Measurements from ENCODE around the gene LDB3.

Gene LDB3

DNA sequence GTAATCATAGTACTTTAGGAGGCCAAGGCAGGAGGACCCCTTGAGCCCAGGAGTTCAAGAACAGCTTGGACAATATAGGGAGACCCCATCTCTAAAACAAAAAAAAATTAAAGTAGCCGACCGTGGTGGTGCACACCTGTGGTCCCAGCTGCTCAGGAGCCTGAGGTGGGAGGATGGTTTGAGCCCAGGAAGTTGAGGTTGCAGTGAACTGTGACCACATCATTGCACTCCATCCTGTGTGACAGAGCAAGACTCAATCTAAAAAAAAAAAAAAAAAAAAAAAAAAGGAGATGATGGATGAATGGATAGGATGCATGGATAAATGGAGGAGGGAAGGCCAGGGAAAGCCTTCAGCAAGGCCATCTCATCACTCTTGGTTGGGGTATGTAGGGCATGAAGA, 54.7 kb downstream of the LDB3 start:
- Histone ChIP-seq H3K4me1 (no peaks in the 10 kb centered on the region), H3K27ac (no peak overlapping the region), H3K9me3 (no peaks in the 10 kb centered on the region), H3K27me3 (no peaks in the 10 kb centered on the region), H3K36me3 (peaks cover 24 to 36% (median 28%) of the 10 kb centered on the region in 3 donors), H3K4me3 (no peak overlapping the region)
- TF ChIP-seq, protein P1, sequence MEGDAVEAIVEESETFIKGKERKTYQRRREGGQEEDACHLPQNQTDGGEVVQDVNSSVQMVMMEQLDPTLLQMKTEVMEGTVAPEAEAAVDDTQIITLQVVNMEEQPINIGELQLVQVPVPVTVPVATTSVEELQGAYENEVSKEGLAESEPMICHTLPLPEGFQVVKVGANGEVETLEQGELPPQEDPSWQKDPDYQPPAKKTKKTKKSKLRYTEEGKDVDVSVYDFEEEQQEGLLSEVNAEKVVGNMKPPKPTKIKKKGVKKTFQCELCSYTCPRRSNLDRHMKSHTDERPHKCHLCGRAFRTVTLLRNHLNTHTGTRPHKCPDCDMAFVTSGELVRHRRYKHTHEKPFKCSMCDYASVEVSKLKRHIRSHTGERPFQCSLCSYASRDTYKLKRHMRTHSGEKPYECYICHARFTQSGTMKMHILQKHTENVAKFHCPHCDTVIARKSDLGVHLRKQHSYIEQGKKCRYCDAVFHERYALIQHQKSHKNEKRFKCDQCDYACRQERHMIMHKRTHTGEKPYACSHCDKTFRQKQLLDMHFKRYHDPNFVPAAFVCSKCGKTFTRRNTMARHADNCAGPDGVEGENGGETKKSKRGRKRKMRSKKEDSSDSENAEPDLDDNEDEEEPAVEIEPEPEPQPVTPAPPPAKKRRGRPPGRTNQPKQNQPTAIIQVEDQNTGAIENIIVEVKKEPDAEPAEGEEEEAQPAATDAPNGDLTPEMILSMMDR (IDR thresholded peaks at IDR 0.05), result no peak
- intact Hi-C loops (cut with DNase I; ENCODE audit: low total_unique reads), result no loop called here
- no peak for DNase-seq

DNA sequence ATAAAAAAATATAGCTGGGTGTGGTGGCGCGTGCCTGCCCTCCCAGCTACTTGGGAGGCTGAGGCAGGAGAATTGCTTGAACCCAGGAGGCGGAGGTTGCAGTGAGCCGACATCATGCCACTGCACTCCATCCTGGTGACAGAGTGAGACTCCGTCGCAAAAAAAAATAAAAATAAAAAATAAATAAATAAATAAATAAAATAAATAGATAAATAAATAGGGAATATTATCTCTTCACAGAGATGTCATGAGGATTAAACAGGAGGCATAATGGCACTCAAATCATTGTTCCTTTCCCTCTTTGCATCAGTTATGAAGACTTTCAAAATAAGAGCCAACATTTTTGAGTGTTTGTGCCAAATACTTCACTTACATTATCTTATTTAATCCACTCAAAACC, 56.1 kb downstream of the LDB3 start:
- intact Hi-C loops (cut with DNase I; ENCODE audit: low total_unique reads), result no loop called here
- no peak overlapping the region for H3K27ac ChIP-seq
- no peaks in the 10 kb centered on the region for H3K4me1 ChIP-seq

DNA sequence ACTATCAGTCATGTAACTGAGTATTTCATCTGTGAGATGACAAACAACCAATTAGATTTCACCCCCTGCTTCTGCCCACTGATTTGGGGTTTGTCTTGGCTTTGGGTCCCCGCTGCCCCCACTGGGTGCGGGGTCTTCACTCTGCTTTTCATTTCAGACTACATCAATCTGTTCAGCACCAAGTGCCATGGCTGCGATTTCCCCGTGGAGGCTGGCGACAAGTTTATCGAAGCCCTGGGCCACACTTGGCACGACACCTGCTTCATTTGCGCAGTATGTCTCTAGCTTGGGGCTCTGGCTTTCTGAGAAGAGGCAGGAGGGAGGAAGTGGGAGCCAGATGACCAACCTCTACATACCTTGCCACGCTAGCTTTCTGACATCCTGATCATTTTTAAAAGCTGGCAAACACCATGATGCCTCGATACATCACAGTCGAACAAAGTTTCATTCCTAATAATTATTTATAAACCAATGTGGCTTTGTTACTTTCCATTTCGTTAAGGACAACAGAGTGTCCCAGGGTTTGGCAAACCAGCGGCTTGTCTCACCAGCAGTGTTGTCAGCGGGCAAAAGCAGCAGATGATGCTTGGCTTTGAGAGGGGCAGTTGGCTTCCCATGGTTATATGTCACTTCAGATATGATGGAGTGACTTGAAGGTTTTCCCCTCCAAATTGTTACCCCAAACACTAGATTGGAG, 57.8 kb downstream of the LDB3 start:
- DNase-seq, result peak in 1 of 2 donors; percentile 38
- peaks cover 21 to 42% (median 24%) of the 10 kb centered on the region in 3 donors for H3K36me3 ChIP-seq
- H3K27me3 ChIP-seq, result no peaks in the 10 kb centered on the region
- intact Hi-C loops (cut with DNase I; ENCODE audit: low total_unique reads), result no loop called here
- TF ChIP-seq, protein P1 (IDR thresholded peaks at IDR 0.05), result no peak
- H3K9me3 ChIP-seq, result no peaks in the 10 kb centered on the region
- H3K27ac ChIP-seq, result peak overlapping the region in 1 of 2 donors; percentile 88
- H3K4me3 ChIP-seq, result no peak overlapping the region
- H3K4me1 ChIP-seq, result peaks cover 0 to 14% (median 8%) of the 10 kb centered on the region in 4 donors

More for the DNA sequence above, 56.1 kb downstream of the LDB3 start:
- TF ChIP-seq, protein P1 (IDR thresholded peaks at IDR 0.05), result no peak
- no peaks in the 10 kb centered on the region for H3K27me3 ChIP-seq
- H3K9me3 ChIP-seq, result no peaks in the 10 kb centered on the region
- DNase-seq, result no peak
- peaks cover 21 to 42% (median 24%) of the 10 kb centered on the region in 3 donors for H3K36me3 ChIP-seq
- no peak overlapping the region for H3K4me3 ChIP-seq

DNA sequence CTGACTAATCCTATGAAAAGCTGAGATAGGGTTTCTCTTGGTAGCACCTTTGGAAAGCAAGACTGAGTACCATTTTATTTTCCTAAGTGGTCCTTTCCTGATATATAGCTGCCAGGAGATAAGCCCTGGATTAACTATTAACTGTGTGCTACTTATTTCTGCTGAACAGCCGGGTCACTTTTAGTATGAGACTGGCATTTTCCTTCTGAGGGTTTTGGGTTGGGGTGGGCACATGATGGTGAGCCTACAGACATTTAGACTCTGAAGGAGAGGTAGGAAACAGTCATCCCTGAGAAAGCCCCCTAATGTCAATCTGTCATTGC, 58.3 kb downstream of the LDB3 start:
- TF ChIP-seq, protein P1 (IDR thresholded peaks at IDR 0.05), result no peak
- Histone ChIP-seq H3K4me3 (no peak overlapping the region), H3K4me1 (peaks cover 0 to 19% (median 8%) of the 10 kb centered on the region in 4 donors), H3K27ac (peak overlapping the region in 1 of 2 donors; percentile 88), H3K27me3 (no peaks in the 10 kb centered on the region), H3K36me3 (peaks cover 21 to 42% (median 24%) of the 10 kb centered on the region in 3 donors), H3K9me3 (no peaks in the 10 kb centered on the region)
- intact Hi-C loops (cut with DNase I; ENCODE audit: low total_unique reads), result no loop called here
- no peak for DNase-seq

DNA sequence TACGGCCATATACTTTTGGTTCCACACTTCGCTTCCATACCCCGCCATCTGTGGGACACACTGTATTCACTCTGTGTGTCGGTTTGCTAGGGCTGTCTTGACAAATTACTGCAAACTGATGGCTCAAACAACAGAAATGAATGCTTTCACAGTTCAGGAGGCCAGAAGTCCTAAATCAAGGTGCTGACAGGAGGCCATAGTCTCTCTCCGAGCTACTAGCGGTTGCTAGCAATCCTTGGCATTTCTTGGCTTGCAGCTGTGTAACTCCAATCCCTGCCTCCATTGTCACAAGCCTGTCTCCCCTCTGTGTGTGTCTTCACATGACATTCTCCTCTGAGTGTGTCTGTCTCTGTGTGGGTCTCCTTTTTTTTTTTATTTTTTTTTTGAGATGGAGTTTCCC, 59.2 kb downstream of the LDB3 start:
- H3K4me3 ChIP-seq, result no peak overlapping the region
- peaks cover 21 to 36% (median 24%) of the 10 kb centered on the region in 3 donors for H3K36me3 ChIP-seq
- H3K9me3 ChIP-seq, result no peaks in the 10 kb centered on the region
- TF ChIP-seq, protein P1 (IDR thresholded peaks at IDR 0.05), result no peak
- peak in 1 of 2 donors; percentile 16 for DNase-seq
- H3K27me3 ChIP-seq, result no peaks in the 10 kb centered on the region
- peaks cover 0 to 28% (median 13%) of the 10 kb centered on the region in 4 donors for H3K4me1 ChIP-seq
- peak overlapping the region; percentile 12 to 88 for H3K27ac ChIP-seq
- intact Hi-C loops (cut with DNase I; ENCODE audit: low total_unique reads), result no loop called here
